A172 (cell line): ENCODE data around the gene MSMO1. TPM values are rescaled to one million over a fixed set of nuclear protein-coding genes. Genes with fewer than 3 reads are reported as not detected.
A peak's percentile ranks its signal among the peaks of the same experiment; 100 is the strongest.

Experiments used
- DNase-seq: peaks from one replicate; pipeline ENCODE4 v3.0.0-alpha.2; 2015; ENCODE audit warnings: low spot score
- total RNA-seq: library from RNA; depleted of rRNA; stranded (reverse); fragments of >200 nt; shearing (Covaris generic); gene quantifications from 2 replicates; pipeline ENCODE4 v1.2.3, GENCODE V29; 2014

The MSMO1 gene
- total RNA-seq, 1 experiment from 2014 or later: 72.3 TPM

DNA sequence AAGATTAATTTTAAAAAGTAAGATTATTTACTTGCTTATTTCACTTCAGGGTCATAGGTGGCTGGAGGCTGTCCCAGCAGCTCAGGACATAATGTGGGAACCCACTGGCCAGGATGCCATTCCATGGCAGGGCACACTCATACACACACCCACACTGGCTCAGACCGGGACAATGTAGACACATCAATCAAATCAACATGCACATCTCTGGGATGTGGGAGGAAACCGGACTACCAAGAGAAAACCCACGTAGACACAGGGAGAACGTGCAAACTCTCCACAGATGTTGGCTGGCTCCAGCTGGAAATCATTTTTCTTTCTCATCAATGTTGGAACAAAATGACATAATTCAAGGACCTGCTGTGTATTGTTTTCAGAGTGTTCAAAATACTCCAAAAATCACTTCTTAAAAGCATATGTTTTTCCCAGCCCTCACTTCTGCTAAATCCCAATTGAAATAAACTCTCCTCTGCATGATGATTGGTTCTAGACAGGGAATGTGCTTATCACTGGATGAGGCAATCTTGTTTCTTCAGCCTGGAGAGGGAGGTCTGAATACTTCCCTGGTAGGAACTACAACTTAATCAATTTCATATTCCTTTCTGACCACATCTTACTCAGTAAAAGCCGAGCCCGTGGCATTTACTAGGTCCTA, 32.7 kb downstream of the MSMO1 start:
- no peak for DNase-seq

DNA sequence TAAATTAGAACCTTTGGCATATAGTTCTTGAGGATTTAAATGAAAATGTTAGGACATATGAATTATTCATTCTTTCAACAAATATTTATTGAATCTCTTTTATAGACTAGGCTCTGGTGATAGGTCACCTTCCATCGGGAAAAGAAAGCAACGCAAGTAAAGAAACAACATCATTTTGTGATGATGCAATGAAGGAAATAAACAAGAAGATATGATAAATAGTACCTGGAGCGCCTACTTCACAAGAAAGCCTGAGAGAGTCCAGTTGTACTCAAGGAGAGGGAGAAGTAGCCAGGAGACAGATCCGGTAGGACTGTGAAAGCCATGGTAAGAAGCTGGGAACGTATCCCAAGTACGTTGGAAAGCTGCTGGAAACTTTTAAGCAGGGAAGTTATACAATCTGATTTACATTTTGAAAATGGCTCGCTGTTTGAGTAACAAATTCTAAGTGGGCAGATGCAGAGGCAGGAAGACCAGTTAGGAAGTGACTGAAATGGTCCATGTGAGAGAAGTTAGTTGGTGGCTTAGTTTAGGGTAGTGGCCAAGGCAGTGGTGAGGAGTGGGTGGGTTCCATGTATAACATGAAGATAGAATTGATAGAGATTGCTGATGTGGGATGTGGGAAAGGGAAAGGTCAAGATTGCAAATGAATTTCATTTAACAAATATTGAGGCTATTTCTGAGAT, 33.7 kb downstream of the MSMO1 start:
- no peak for DNase-seq

DNA sequence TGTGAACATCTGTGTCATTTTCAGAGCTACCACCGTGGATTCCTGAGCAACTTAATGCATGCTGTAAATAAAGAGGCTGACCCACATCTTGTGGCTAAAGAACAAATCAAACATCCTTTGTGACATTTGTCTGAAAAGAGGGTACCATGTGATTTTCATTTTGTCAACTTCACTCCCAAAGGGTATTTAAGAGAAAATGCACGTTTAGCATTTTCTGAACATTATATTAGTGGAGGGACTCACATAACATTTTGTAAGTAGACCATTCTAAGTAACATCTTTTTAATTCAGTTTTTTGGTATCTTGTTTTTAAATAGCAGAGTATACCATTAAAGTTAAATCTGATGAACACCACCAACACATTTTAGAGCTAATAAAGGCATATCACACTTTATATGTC, 34.3 kb downstream of the MSMO1 start:
- DNase-seq: no peak

DNA sequence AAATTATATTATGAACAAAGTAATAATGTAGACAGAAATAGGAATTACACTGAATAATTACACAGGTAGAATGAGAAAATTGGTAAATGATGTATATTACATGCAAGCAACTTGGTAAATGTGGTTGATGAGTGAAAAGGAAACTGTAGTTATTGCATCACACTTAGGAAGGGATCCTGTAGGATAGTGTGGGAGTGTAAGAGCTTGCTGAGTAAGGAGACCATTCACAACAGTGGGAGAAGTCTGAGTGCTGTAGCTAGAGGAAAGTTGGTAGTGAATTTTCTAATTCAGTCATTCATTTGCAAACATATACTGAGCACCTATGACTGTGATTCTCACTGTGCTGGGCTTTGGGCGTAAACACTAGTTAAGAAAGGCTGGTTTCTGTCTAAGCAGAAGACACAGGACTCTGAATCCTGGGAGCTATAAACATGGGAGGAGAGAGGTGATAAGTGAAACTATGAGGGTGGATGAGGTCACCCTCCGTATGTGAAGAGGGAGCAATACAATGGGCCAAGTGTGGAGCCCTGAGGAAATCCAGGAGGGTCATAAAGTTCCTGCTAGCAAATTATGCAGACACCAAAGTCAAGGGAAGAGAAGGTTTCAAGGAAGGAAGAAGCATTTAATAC, 37.1 kb downstream of the MSMO1 start:
- DNase-seq: no peak

DNA sequence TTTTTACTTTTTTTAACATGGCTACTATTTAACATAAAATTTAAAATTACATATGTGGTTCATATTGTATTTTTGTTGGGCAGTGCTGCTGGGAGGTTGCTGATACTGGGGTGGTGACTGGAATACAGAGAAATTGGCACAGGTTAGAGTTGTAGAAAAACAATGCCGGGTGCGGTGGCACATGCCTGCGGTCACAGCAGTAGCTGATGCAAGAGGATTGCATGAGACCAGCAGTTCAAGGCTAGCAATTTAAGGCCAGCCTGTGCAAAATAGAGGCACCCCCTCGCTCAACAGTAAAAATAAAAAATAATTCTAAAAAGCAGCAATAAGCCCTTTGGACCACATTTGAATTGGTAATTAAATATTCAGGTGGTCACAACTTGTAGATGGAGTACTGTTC, 39.6 kb downstream of the MSMO1 start:
- DNase-seq: no peak

DNA sequence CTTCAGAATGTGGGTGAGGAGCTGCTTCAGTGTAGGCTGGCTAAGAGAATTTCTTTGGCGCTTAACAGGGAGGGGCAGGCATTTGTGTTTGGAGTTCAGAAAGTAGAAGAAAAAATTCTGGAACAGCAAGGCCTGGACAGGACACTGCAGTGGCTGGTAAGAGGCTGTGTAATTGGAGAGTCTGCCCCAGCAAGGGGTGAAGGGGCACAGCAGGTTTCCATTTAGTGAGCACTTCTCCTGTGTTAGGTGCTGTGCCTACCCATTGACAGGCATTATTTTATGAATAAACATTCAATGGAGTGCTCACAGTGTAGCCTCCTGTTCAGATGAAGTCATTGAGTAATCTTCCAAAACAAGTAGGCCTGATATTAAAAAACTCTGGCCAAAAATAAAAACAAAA, 40.6 kb downstream of the MSMO1 start:
- no peak for DNase-seq

DNA sequence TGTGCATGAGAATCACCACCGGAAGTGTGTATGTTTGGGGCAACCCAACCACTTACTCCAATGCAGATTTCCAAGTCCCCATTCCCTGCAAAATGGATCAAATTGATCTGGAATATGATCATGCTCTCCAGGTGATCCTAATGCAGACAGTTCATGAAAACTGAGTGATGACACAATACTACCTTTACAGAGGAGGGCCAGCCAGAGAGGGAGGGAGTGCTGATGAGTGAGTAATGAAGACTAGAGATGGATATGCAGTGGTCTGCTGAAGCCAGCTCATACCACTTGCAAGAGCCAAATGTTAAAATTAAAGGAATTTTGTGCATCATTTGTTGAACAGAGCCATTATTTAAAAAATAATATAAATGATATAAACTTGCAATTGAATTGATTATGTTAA, 41.1 kb downstream of the MSMO1 start:
- DNase-seq: no peak

DNA sequence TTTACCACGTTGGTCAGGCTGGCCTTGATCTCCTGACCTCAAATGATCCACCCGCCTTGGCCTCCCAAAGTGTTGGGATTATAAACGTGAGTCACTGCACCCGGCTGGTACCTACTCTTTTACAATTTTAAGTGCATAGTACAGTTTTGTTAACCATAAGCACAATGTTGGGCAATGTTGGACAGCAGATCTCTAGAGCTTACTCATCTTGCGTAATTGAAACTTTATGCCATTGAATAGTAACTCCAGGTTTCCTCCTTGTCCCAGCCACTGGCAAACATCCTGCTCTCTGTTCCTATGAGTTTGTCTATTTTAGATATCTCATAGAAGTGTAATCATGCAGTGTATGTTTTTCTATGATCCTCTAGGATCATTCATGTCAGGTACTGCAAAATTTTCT, 42.1 kb downstream of the MSMO1 start:
- DNase-seq: no peak

DNA sequence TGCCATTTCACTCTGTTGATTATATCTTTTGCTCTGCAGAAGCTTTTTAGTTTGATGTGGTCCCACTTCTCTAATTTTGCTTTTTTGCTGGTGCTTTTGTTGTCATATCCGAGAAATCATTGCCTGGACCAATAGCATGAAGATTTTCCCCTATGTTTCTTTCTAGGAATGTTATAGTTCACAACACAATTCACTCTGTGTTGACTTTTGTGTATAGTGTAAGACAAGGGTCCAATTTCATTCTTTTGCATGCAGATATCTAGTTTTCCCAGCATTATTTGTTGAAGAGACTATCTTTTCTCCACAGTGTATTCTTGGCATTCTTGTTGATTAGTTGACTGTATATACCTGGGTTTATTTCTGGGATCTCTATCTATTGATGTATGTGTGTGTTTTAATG, 43.1 kb downstream of the MSMO1 start:
- DNase-seq: no peak

DNA sequence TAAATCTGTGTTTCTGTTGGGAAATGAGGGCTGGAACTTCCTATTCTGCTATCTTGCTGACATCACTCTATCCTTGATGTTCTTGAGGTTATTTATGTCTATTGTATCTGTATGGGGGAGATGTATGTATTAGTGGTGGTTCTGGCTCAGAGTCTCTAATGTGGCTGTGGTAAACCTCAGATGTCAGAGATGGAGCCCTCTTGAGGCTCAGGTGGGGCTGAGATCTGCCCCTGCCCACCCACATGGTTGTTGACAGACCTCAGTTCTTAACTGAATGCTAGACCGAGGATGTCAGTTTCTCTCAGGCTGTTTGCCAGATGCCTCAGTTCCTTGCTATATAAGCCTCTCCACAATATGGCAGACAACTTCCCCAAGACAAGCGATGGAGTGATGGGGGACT, 48.0 kb downstream of the MSMO1 start:
- DNase-seq: no peak

DNA sequence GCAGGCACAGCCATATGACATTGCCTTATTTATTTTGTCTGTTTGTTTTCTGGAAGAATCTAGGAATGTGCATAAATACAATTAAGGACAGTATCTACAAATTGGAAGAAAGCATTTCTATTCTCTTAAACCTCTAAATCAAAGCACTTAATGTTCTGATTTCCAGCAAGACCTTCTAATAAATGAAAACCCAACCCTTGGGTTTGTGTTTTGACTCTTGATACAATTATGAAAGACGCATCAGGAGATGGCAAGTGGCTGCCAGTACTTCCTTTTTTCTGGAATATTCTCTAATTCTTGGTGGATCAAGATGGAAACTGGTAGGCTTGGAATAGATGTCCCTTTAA, 50.9 kb downstream of the MSMO1 start:
- no peak for DNase-seq

DNA sequence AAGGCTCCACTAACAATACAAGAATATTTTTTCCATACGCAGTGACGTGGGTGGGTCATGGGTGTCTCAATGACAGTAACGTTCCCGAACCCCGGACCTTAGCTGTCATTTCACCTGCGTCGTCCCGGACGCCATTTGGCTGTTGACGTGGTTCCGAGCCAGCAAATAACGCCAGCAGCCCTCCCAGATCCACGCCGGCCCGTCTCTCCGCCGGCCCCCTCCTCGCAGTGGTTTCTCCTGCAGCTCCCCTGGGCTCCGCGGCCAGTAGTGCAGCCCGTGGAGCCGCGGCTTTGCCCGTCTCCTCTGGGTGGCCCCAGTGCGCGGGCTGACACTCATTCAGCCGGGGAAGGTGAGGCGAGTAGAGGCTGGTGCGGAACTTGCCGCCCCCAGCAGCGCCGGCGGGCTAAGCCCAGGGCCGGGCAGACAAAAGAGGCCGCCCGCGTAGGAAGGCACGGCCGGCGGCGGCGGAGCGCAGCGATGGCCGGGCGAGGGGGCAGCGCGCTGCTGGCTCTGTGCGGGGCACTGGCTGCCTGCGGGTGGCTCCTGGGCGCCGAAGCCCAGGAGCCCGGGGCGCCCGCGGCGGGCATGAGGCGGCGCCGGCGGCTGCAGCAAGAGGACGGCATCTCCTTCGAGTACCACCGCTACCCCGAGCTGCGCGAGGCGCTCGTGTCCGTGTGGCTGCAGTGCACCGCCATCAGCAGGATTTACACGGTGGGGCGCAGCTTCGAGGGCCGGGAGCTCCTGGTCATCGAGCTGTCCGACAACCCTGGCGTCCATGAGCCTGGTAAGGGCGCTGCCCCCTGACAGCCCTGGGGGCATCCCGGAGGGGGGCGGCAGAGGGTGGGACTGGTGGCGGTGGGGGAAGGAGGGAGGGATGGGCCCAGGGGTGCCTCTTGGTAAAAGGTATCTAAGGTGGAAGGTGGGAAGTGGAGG, 51.5 kb downstream of the MSMO1 start, which contains the start of gene CPE:
CPE (plus strand) TSS at position 264 of the 933 bp plus-strand sequence; CDS start at position 478, 214 bp downstream.
- peak; percentile 43 for DNase-seq

DNA sequence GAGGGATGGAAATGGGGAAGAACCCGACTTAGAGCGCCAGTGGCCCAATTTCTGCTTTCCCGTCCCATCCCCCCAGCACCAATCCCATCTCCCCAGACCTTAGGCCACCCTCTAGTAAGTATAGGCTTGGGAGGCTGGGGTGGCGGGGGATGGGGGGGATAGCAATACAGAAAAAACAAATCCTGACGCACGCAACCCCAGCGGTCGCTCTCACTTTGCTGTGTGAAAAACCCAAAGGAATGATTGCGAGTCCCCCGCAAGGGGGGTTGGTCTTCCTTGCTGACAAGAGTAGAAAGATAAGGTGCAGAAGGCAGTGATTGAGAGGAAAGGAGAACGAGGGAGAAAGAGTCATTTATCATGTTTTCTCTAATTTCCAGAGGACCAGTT, 52.2 kb downstream of the MSMO1 start:
- no peak for DNase-seq

DNA sequence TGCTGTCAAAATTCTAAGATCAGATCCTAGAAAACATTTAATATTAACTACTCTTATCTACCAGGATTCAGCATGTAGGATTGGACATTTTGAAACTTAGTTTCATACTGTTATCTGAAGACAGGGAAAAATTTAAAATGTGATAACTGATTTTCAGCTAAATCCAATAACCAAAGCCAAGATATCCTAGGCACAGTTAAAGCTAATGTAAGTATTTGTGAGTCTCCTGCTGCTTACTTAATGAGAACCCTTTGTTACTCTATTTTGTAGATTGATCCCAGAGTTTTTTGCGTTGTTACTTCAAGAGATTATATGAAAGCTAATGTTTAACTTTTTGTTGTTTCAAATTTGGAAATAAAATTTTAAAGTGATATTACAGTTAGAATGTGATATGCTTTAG, 53.3 kb downstream of the MSMO1 start:
- no peak for DNase-seq

DNA sequence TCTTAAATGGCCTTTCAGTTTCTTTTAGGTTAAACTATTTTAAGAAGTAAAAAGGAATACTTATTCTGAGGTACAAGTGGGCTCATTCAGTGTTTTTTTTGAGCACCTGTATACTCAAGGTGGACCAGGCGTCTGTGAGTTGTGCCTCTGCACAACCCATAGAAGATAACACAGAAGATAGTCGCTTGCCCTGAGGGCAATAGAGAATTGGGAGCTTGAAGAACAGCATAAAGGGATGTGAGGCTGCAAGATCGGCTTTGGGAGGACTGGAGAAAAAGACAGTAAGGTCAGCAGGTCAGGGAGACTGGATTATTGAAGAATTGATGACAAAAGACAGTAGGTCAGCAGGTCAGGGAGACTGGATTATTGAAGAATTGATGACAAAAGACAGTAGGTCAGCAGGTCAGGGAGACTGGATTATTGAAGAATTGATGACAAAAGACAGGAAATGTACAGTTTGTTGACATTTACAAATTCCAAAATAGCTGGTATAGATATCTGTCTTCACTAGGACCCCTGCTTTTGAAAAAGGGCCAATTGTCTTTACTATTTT, 54.4 kb downstream of the MSMO1 start:
- DNase-seq: no peak

DNA sequence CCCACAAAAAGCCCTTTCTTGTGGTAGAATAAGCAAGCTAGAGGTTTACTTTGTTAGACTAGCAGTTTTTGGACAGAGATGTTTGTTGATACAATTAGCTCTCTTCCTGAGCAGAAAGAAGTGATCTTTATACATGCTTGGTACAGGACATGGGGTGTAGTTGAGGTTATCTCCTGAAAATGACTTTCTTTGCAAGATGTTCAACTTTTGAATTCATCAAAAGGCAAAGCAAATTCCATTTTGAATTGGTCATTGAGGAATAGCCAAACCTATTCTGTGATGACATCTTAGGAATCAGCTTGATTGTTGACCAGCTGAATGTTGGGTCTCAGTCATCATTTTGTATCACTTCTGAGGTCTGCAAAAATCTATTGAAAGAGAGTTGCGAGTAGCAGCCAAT, 55.2 kb downstream of the MSMO1 start:
- DNase-seq: no peak

DNA sequence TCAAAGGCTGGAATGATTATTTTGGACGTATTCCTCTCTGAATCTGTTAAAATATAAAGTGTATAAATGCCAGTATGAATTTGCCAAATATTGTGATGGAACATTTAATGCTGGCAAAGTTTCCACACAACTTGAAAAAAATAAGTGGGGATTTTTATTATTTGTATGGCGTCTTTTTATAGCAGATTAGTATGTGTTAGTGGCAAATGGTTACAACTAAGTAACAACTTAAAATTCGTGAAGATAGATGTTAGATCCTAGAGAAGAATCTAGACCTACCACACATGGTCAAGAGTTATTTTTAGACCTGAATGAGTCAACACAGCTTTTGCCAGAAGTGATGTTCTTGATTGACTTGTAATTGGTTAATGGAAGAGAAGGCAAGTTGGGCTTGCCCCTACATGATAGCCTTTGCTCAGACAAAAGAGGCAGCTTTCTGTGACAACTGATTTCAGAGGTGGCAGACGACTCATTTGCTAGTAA, 56.2 kb downstream of the MSMO1 start:
- no peak for DNase-seq

DNA sequence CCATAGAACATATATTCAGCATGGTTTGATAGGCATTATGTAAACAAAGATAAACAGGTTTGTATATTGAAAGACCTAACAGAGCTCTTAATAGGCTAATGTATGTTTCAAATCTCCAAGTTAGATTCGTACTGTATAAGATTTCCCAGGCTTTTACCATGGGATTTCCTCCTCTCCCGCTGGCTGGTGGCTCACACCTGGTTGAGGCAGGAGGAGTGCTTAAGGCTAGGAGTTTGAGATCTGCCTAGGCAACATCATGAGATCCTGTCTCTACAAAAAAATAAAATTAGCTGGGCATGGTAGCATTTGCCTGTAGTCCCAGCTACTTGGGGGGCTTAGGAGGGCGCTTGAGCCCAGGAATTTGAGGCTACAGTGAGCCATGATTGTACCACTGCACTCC, 56.7 kb downstream of the MSMO1 start:
- no peak for DNase-seq

DNA sequence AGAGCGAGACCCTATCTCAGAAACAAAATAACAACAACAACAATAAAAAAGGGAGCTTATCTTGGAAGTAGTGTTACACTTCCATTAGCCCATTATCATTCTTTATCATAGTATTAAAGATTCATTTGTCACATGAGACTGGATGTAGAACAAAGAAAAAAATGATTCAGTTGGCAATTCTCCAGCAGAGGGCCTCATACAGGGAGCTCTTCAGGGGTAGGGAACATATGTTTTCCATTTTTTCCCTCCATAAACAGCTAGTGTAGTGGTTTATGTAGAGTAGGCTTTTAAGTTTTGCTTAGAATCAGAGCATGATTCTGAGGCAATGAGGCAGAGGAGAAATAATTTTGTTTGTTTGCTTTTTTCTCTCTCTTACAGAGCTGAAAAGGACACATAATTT, 57.1 kb downstream of the MSMO1 start:
- no peak for DNase-seq

DNA sequence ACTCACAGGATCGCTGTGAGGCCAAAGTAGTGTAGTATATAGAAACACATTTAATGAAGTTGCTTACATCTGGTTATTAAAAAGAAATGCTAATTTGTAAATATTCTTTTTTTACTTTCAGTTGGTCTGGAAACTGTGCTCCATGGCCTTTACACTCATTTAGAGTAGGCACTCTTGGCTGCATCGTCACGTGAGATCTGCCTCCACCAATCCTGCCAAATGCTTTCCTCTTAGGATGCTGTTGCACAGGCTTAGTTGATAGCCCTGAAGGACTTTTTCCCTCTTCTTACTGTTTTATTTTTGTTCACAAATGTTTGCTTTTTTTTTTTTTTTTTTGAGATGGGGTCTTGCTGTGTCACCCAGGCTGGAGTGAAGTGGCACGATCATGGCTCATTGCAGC, 57.7 kb downstream of the MSMO1 start:
- DNase-seq: no peak

DNA sequence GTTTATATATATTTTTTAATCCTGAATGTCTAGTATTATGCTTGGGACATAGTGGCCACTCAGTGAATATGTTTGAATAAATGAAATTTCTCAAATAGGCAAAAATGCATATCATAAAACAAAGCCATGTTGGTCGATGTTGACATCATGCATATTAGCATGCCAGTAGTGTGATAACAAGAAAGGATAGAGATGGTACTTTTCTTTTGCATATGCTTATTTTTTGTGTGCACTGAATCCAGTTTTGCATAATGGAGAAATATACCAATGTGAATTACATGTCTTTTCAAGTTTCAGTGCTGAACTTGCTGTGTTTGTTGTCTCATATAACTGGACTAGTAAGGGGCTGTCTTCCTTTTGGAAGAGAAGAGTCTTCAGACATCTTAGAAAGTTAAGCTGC, 58.9 kb downstream of the MSMO1 start:
- DNase-seq: no peak

DNA sequence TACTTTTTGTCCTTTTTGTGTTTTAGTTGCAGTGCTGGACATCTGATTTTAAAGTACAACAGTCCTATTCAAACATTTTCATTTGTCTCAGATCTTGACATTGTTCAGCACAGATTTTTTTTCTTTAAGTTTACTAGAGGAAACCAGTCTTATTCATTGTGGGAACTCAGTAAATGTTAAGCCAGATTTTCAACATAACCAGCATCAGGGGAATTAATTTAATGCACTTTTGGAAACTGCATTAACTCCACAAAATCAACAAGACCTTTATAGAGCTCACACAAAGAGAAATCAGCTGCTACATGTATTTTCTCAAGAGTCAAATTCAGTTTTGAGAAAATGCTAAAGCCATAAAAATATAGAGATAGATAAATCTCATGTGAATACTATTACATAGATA, 61.3 kb downstream of the MSMO1 start:
- DNase-seq: no peak
